ENCODE results near the gene SIGMAR1. TPM values are rescaled to one million over a fixed set of nuclear protein-coding genes. Genes with fewer than 3 reads are reported as not detected.

SIGMAR1 gene
- total RNA-seq, 1 donor from 2014 or later = 73.2 TPM

DNA sequence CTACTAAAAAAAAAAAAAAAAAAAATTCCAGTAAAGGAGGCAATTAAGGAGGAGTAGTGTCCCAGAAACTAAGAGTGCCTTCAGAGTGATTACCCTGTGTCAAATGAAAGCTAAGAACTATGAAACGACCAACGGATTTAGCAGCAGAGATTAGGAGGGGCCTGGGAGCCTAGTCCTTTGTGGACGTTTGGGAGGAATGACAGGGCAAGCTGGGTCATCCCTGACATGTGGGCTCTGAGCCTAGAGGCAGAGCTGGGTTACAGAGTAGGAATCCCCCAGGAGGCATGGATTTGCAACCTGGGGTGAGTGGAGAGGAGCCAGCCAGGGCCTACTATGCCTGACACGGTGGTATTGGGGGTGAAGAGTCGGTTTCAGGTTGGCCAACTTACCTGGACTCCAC lies 4.4 kb downstream of the SIGMAR1 start:
- Mint-ChIP-seq H3K27me3 (ENCODE audit: low read depth, unreplicated experiment) (peaks cover 38% of the 10 kb centered on the region), H3K4me3 (ENCODE audit: unreplicated experiment) (no peak overlapping the region)
- no peak overlapping the region for H2AFZ ChIP-seq (ENCODE audit: low read depth, low read length)

GRCh38 chr9:34630402-34631154 lies 7.0 kb downstream of the SIGMAR1 start:
- Histone ChIP-seq H3K9me3 (ENCODE audit: insufficient read depth, low read depth, low read length) (no peaks in the 10 kb centered on the region), H3K9ac (ENCODE audit: low read length) (no peak overlapping the region), H3K4me2 (ENCODE audit: low read length) (no peak overlapping the region), H3K27ac (ENCODE audit: low read depth, low read length) (no peak overlapping the region), H3K4me3 (ENCODE audit: insufficient read depth, low read depth, low read length) (no peak overlapping the region), H4K20me1 (ENCODE audit: insufficient read depth, low read length) (peaks cover 26% of the 10 kb centered on the region), H3K4me1 (ENCODE audit: insufficient read depth, low read length) (peaks cover 4% of the 10 kb centered on the region), H3K36me3 (ENCODE audit: insufficient read depth, low read length) (no peaks in the 10 kb centered on the region), H3K27me3 (ENCODE audit: insufficient read depth, low read length) (peaks cover 50% of the 10 kb centered on the region), H3K79me2 (ENCODE audit: insufficient read depth, low read length) (peaks cover 6% of the 10 kb centered on the region), H2AFZ (ENCODE audit: low read depth, low read length) (no peak overlapping the region)
- H3K4me3 Mint-ChIP-seq (ENCODE audit: unreplicated experiment) = no peak overlapping the region
- no peaks in the 10 kb centered on the region for H3K9me3 Mint-ChIP-seq (ENCODE audit: unreplicated experiment)
- no peak for FAIRE-seq
- DNase-seq (ENCODE audit: low read depth) = no peak
- TF ChIP-seq EZH2 (IDR thresholded peaks at IDR 0.05; ENCODE audit: insufficient read depth, low read length) (no peak), CTCF (IDR thresholded peaks at IDR 0.05; ENCODE audit: insufficient read depth, low read depth, low read length) (no peak)
- peaks cover 62% of the 10 kb centered on the region for H3K27me3 Mint-ChIP-seq (ENCODE audit: low read depth, unreplicated experiment)
- peaks cover 3% of the 10 kb centered on the region for H3K36me3 Mint-ChIP-seq (ENCODE audit: low read depth, unreplicated experiment)
- no peak overlapping the region for H3K27ac Mint-ChIP-seq (ENCODE audit: unreplicated experiment)
- peaks cover 1% of the 10 kb centered on the region for H3K4me1 Mint-ChIP-seq (ENCODE audit: low read depth, unreplicated experiment)

More for the DNA sequence above, 4.4 kb downstream of the SIGMAR1 start:
- Histone ChIP-seq H3K4me1 (ENCODE audit: insufficient read depth, low read length) (peaks cover 17% of the 10 kb centered on the region), H3K27me3 (ENCODE audit: insufficient read depth, low read length) (peaks cover 24% of the 10 kb centered on the region), H3K36me3 (ENCODE audit: insufficient read depth, low read length) (no peaks in the 10 kb centered on the region), H4K20me1 (ENCODE audit: insufficient read depth, low read length) (peaks cover 31% of the 10 kb centered on the region), H3K9me3 (ENCODE audit: insufficient read depth, low read depth, low read length) (no peaks in the 10 kb centered on the region), H3K4me3 (ENCODE audit: insufficient read depth, low read depth, low read length) (no peak overlapping the region), H3K27ac (ENCODE audit: low read depth, low read length) (no peak overlapping the region), H3K79me2 (ENCODE audit: insufficient read depth, low read length) (peaks cover 25% of the 10 kb centered on the region), H3K4me2 (ENCODE audit: low read length) (no peak overlapping the region), H3K9ac (ENCODE audit: low read length) (no peak overlapping the region)
- H3K9me3 Mint-ChIP-seq (ENCODE audit: unreplicated experiment) = no peaks in the 10 kb centered on the region
- no peak overlapping the region for H3K27ac Mint-ChIP-seq (ENCODE audit: unreplicated experiment)
- no peak for TF ChIP-seq EZH2 (IDR thresholded peaks at IDR 0.05; ENCODE audit: insufficient read depth, low read length)
- TF ChIP-seq CTCF (IDR thresholded peaks at IDR 0.05; ENCODE audit: insufficient read depth, low read depth, low read length) = no peak
- peaks cover 3% of the 10 kb centered on the region for H3K36me3 Mint-ChIP-seq (ENCODE audit: low read depth, unreplicated experiment)
- no peak for DNase-seq (ENCODE audit: low read depth)
- no peak for FAIRE-seq
- H3K4me1 Mint-ChIP-seq (ENCODE audit: low read depth, unreplicated experiment) = peaks cover 5% of the 10 kb centered on the region

DNA sequence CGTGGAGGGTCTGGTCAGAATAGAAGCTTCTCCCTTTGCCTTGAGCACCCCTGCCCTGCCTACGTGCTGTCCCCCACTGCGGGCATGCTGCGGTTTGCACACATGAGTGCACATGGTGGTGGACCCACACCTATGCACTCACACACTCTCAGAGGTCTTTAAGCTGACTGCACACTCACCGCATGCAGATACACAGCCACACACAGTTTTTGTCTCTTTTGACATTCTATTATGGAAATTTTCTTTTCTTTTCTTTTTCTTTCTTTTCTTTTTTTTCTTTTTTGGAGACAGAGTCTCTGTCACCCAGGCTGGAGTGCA lies 8.1 kb downstream of the SIGMAR1 start:
- peaks cover 15% of the 10 kb centered on the region for H4K20me1 ChIP-seq (ENCODE audit: insufficient read depth, low read length)
- H3K9me3 Mint-ChIP-seq (ENCODE audit: unreplicated experiment) = no peaks in the 10 kb centered on the region
- TF ChIP-seq EZH2 (IDR thresholded peaks at IDR 0.05; ENCODE audit: insufficient read depth, low read length) (no peak), CTCF (IDR thresholded peaks at IDR 0.05; ENCODE audit: insufficient read depth, low read depth, low read length) (no peak)
- H3K4me3 ChIP-seq (ENCODE audit: insufficient read depth, low read depth, low read length) = no peak overlapping the region
- H3K79me2 ChIP-seq (ENCODE audit: insufficient read depth, low read length) = no peaks in the 10 kb centered on the region
- no peak for FAIRE-seq
- no peak for DNase-seq (ENCODE audit: low read depth)
- no peaks in the 10 kb centered on the region for H3K9me3 ChIP-seq (ENCODE audit: insufficient read depth, low read depth, low read length)
- H3K36me3 Mint-ChIP-seq (ENCODE audit: low read depth, unreplicated experiment) = no peaks in the 10 kb centered on the region
- H3K4me1 Mint-ChIP-seq (ENCODE audit: low read depth, unreplicated experiment) = peaks cover 1% of the 10 kb centered on the region
- peak overlapping the region; percentile 80 for H3K4me2 ChIP-seq (ENCODE audit: low read length)
- H3K27ac ChIP-seq (ENCODE audit: low read depth, low read length) = no peak overlapping the region
- no peak overlapping the region for H3K27ac Mint-ChIP-seq (ENCODE audit: unreplicated experiment)
- H2AFZ ChIP-seq (ENCODE audit: low read depth, low read length) = no peak overlapping the region
- peaks cover 60% of the 10 kb centered on the region for H3K27me3 ChIP-seq (ENCODE audit: insufficient read depth, low read length)
- H3K4me3 Mint-ChIP-seq (ENCODE audit: unreplicated experiment) = peak overlapping the region; percentile 23
- H3K4me1 ChIP-seq (ENCODE audit: insufficient read depth, low read length) = peaks cover 4% of the 10 kb centered on the region
- no peak overlapping the region for H3K9ac ChIP-seq (ENCODE audit: low read length)
- H3K36me3 ChIP-seq (ENCODE audit: insufficient read depth, low read length) = no peaks in the 10 kb centered on the region
- peaks cover 64% of the 10 kb centered on the region for H3K27me3 Mint-ChIP-seq (ENCODE audit: low read depth, unreplicated experiment)

Measured in astrocyte (in vitro differentiated cells and primary cell).